Vagina (tissue), 2 donors: ENCODE results near the gene NUP62.

Experiments used
- POLR2A ChIP-seq, 2 donors: fragments of 450-650 bp; IDR thresholded peaks; one replicate each; pipeline ENCODE4 v1.6.1; 2017; ENCODE audit warnings: antibody characterized with exemption in 2 of 2, mild to moderate bottlenecking in 2 of 2, moderate library complexity in 2 of 2
- POLR2AphosphoS5 ChIP-seq, 2 donors: sonication (generic); formaldehyde crosslinking; IDR thresholded peaks; one replicate each; pipeline ENCODE4 v1.9.0; 2017; ENCODE audit warnings: antibody characterized with exemption in 2 of 2, mild to moderate bottlenecking in 2 of 2, low read depth in 1 of 2; ENCODE audit not compliant: insufficient read depth in 1 of 2
- TF ChIP-seq, protein P1 (sequence below), 3 experiments: fragments of 450-650 bp in 2 of 3; fragments of 200-600 bp in 1 of 3; sonication (generic) in 1 of 3; IDR thresholded peaks; one replicate each; pipeline ENCODE4 v1.5.1; 2017 to 2019; ENCODE audit warnings: antibody characterized with exemption in 3 of 3, mild to moderate bottlenecking in 2 of 3, moderate library complexity in 2 of 3

DNA sequence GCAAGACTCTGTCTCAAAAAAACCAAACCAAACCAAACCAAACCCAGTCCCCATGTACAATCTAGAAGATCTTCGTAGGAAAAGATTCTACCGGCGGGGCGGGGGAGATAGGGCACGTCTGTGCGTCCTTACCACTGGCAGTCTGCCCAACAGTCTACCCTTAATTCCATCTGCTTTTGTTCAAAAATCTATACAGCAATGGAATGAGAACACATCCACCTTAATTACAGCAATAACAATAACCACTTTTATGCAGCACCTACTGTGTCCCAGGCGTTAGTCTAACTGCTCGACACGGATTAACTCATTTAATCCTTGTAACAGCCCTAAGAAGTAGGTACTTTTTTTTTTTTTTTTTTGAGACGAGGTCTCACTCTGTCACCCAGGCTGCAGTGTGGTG is 2.8 kb downstream of the NUP62 start:
- no peak for TF ChIP-seq POLR2A (IDR thresholded peaks at IDR 0.05)
- TF ChIP-seq, protein P1, sequence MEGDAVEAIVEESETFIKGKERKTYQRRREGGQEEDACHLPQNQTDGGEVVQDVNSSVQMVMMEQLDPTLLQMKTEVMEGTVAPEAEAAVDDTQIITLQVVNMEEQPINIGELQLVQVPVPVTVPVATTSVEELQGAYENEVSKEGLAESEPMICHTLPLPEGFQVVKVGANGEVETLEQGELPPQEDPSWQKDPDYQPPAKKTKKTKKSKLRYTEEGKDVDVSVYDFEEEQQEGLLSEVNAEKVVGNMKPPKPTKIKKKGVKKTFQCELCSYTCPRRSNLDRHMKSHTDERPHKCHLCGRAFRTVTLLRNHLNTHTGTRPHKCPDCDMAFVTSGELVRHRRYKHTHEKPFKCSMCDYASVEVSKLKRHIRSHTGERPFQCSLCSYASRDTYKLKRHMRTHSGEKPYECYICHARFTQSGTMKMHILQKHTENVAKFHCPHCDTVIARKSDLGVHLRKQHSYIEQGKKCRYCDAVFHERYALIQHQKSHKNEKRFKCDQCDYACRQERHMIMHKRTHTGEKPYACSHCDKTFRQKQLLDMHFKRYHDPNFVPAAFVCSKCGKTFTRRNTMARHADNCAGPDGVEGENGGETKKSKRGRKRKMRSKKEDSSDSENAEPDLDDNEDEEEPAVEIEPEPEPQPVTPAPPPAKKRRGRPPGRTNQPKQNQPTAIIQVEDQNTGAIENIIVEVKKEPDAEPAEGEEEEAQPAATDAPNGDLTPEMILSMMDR (IDR thresholded peaks at IDR 0.05) = no peak
- TF ChIP-seq POLR2AphosphoS5 (IDR thresholded peaks at IDR 0.05; ENCODE audit: insufficient read depth in 1 of 2, low read depth in 1 of 2) = no peak
